ENCODE data around the gene MDH2.
"Not testable (repeated sequence)": the region's sequence is repeated elsewhere in the genome, so short reads cannot be mapped to it uniquely, and the experiment has no call there.

MDH2 gene, protein sequence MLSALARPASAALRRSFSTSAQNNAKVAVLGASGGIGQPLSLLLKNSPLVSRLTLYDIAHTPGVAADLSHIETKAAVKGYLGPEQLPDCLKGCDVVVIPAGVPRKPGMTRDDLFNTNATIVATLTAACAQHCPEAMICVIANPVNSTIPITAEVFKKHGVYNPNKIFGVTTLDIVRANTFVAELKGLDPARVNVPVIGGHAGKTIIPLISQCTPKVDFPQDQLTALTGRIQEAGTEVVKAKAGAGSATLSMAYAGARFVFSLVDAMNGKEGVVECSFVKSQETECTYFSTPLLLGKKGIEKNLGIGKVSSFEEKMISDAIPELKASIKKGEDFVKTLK

DNA sequence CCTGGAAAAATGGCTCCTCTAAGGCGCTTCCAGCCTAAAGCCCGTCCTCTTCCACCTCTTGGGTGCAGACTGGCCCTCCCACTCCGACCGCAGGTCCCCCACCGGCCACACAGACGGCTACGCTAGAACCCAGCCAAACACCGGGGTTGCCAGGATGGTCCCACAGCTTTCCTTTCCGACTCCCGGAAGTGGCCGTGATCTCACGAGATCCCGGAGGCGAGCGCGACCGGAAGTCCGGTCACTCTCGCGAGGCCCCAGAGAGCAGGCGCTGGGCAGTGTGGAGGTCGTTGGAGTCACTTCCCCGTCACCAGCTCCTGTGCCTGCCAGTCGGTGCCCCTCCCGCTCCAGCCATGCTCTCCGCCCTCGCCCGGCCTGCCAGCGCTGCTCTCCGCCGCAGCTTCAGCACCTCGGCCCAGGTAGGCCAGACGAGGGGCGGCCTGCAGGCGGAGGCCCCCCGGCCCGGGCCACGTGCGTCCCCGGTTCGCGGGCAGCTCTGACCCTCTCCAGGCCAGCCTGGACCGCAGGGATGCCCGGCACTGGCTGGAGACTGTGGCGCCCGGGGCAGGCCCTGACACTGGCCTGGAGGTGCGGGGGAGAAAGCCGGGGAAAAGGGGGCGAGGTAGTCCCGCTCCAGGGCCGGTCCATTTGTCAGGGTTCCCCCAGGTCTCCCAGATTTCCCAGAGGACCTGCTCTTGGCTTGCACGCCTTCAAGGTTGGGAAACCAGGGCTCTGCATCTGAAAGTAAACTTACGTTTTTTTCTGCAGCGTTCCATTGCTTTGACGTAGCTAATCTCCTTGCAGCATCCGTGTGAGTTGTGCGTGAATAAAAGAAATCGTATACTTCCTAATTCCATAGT is at the start of gene MDH2, which contains the start of gene STYXL1:
TSS of gene MDH2 (plus strand) at position 296 of the 857 bp plus-strand sequence. CDS start at position 351, 55 bp downstream.
TSS of gene STYXL1 (minus strand) at position 190 of the 857 bp plus-strand sequence. CDS start 17,477 bp downstream, outside the sequence.
- no peaks in the 10 kb centered on the region for H3K27me3 ChIP-seq (replicated peaks; ENCODE audit: control insufficient read depth, insufficient read depth, low read length)
- TF ChIP-seq, protein P1, sequence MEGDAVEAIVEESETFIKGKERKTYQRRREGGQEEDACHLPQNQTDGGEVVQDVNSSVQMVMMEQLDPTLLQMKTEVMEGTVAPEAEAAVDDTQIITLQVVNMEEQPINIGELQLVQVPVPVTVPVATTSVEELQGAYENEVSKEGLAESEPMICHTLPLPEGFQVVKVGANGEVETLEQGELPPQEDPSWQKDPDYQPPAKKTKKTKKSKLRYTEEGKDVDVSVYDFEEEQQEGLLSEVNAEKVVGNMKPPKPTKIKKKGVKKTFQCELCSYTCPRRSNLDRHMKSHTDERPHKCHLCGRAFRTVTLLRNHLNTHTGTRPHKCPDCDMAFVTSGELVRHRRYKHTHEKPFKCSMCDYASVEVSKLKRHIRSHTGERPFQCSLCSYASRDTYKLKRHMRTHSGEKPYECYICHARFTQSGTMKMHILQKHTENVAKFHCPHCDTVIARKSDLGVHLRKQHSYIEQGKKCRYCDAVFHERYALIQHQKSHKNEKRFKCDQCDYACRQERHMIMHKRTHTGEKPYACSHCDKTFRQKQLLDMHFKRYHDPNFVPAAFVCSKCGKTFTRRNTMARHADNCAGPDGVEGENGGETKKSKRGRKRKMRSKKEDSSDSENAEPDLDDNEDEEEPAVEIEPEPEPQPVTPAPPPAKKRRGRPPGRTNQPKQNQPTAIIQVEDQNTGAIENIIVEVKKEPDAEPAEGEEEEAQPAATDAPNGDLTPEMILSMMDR (IDR thresholded peaks at IDR 0.05; ENCODE audit: insufficient read depth, low read length, poor library complexity, severe bottlenecking): no peak
- peak within 1 kb of the TSS; percentile 99 for H3K4me3 ChIP-seq (replicated peaks; ENCODE audit: low read depth, low read length)
- peaks cover 4% of the 10 kb centered on the region for H3K36me3 ChIP-seq (ENCODE audit: control insufficient read depth, insufficient read depth, low read length)
- peak; percentile 94 for DNase-seq (ENCODE audit: extremely low read depth, insufficient read length)

DNA sequence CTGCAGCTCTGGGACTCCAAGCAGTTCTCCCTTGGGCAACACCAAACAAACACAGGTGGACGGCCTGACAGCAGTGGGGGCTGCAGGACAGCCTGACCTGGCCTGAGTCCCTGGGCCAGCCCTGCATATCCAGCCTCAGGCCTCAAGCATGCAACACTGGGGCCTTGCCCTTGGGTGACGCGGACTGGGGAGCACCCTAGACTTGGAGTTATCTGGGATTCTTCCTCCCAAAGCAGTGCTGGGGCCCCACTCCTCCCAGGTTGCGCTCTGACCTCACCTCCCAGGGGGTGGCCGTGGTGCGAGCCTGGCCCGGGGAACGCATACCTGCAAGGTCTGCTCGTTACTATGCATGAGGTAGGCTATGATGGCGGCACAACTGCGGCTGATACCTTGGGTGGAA is 47.3 kb upstream of the MDH2 start:
- no peaks in the 10 kb centered on the region for H3K27me3 ChIP-seq (replicated peaks; ENCODE audit: control insufficient read depth, insufficient read depth, low read length)
- no peak overlapping the region for H3K4me3 ChIP-seq (replicated peaks; ENCODE audit: low read depth, low read length)
- TF ChIP-seq, protein P1 (IDR thresholded peaks at IDR 0.05; ENCODE audit: insufficient read depth, low read length, poor library complexity, severe bottlenecking): no peak
- peaks cover 32% of the 10 kb centered on the region for H3K36me3 ChIP-seq (ENCODE audit: control insufficient read depth, insufficient read depth, low read length)
- DNase-seq (ENCODE audit: extremely low read depth, insufficient read length): no peak

DNA sequence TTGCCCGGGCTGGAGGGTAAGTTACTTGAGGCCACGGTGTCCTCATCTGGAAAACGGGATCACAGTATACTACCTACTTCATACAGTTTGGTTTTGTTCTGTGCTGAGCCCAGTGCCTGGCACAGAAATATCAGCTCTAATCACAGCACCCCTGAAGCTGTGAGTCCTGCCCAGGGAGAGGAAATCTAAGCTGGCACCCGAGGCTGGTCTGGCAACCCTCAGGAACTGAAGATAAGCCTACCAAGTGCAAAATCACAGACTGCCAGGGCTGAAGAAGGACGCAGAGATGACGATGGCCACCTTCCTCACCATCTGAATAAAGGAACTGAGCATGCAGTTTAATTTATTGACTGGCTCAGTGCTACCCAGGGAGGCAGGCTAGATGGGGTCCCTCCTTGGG is 45.8 kb upstream of the MDH2 start:
- TF ChIP-seq, protein P1 (IDR thresholded peaks at IDR 0.05; ENCODE audit: insufficient read depth, low read length, poor library complexity, severe bottlenecking): no peak
- DNase-seq (ENCODE audit: extremely low read depth, insufficient read length): no peak
- H3K36me3 ChIP-seq (ENCODE audit: control insufficient read depth, insufficient read depth, low read length): peaks cover 26% of the 10 kb centered on the region
- H3K4me3 ChIP-seq (replicated peaks; ENCODE audit: low read depth, low read length): no peak overlapping the region
- H3K27me3 ChIP-seq (replicated peaks; ENCODE audit: control insufficient read depth, insufficient read depth, low read length): no peaks in the 10 kb centered on the region

DNA sequence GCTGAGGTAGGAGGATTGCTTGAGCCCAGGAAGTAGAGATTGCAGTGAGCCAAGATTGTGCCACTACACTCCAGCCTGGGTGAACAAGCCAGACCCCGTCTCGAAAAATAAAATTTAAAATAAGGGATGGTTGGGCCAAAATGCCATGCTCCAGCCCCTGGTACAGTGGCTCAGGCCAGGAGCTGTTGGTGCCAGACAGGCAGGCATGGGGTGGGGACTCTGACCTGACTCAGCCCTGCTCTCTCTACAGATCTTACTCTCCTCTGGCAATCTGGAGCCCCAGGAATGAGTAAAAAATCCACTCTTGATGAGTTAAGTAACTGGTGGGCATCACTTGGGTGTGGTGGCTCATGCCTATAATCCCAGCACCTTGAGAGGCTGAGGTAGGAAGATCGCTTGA is 45.1 kb upstream of the MDH2 start:
- Histone ChIP-seq H3K27me3 (replicated peaks; ENCODE audit: control insufficient read depth, insufficient read depth, low read length) (no peaks in the 10 kb centered on the region), H3K36me3 (ENCODE audit: control insufficient read depth, insufficient read depth, low read length) (peaks cover 28% of the 10 kb centered on the region)

DNA sequence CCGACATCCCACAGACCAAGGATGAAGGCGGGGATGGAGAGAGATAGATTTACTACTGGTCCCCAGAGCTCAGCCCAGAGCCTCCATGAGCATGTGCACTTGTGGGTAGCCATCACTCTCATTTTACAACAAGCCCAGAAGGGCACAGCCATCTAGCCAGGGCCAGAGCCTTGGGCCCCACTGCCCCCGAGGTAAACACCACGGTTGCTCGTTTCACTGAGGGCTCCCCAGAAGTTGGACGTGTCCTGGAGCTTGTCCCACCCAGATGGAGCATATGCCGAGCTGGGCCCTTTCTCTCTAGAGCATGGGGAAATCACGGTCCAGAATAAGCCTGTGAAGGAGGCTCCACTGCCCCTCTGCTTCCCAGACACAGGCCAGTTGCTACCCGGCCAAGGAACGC is 44.6 kb upstream of the MDH2 start:
- Histone ChIP-seq H3K27me3 (replicated peaks; ENCODE audit: control insufficient read depth, insufficient read depth, low read length) (no peaks in the 10 kb centered on the region), H3K36me3 (ENCODE audit: control insufficient read depth, insufficient read depth, low read length) (peaks cover 28% of the 10 kb centered on the region), H3K4me3 (replicated peaks; ENCODE audit: low read depth, low read length) (no peak overlapping the region)
- TF ChIP-seq, protein P1 (IDR thresholded peaks at IDR 0.05; ENCODE audit: insufficient read depth, low read length, poor library complexity, severe bottlenecking): no peak
- DNase-seq (ENCODE audit: extremely low read depth, insufficient read length): no peak

More for the DNA sequence above, 45.1 kb upstream of the MDH2 start:
- no peak for DNase-seq (ENCODE audit: extremely low read depth, insufficient read length)
- TF ChIP-seq, protein P1 (IDR thresholded peaks at IDR 0.05; ENCODE audit: insufficient read depth, low read length, poor library complexity, severe bottlenecking): no peak
- no peak overlapping the region for H3K4me3 ChIP-seq (replicated peaks; ENCODE audit: low read depth, low read length)

DNA sequence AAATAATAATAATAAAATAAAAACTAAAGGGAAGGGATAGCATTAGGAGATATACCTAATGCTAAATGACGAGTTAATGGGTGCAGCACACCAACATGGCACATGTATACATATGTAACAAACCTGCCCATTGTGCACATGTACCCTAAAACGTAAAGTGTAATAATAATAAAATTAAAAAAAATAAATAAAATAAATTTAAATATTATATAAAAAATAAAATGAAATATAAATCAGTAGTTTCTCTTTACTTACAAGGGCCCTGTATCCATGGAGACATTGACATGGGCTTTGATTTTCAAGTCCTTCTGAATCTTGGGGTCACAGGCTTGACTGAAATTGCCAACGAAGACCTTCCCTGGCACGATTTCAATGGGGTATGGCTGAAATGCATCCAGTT is 42.9 kb upstream of the MDH2 start:
- H3K36me3 ChIP-seq (ENCODE audit: control insufficient read depth, insufficient read depth, low read length): peaks cover 28% of the 10 kb centered on the region
- DNase-seq (ENCODE audit: extremely low read depth, insufficient read length); H3K27me3 ChIP-seq (replicated peaks; ENCODE audit: control insufficient read depth, insufficient read depth, low read length); H3K4me3 ChIP-seq (replicated peaks; ENCODE audit: low read depth, low read length): not testable (repeated sequence)
